Activated CD8-positive, alpha-beta memory T cell treated with anti-CD3 and anti-CD28 coated beads, Interleukin-2, amount 50 U/mL, for 24 hours (primary cell): ENCODE results near the gene PTN.
"Not testable (repeated sequence)": the region's sequence is repeated elsewhere in the genome, so short reads cannot be mapped to it uniquely, and the experiment has no call there.

Experiments used
- DNase-seq: peaks from one replicate; pipeline ENCODE4 v3.0.0-alpha.2; 2020; ENCODE audit errors: extremely low read depth

Gene PTN

DNA sequence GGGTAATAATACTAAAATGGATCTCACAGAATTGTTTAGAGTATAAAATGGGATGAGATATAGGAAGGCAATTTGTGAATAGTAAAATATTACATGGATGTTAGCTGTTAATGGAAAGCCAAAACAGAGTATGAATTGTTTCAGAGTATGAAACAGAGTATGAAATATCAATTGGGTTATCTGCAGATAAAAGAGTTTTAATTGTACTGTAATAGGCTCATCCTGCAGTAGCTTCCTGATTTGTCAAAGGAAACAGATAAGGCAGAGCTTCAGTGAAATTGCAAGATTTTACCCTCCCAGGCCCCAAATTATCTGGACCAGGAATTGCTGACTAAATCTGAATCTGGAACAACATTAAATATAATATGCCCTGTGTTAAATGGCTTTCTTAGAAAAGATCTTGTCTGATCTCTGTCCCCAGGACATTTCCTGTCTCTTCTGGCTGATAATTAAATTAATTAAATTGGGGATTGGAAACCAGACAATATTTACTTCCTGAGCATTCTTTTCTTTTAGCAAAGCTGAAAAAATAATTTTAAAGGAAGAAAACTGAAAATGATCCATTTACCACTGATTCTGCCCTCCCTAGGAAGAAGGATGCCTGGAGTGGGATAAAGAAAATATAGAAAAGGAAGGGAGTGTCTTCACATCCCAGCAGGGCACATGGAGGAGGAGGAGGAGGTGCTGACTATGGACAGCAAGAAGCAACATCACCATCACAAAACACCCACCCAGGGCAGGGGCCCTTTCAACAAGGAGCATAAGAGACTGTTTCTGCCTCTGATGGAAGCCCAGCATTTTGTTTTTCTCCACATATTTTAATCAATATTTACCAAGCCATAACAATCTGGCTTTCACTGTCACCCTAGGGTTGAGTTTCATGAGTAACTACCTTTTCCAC is 18.5 kb downstream of the PTN start:
- DNase-seq = no peak

DNA sequence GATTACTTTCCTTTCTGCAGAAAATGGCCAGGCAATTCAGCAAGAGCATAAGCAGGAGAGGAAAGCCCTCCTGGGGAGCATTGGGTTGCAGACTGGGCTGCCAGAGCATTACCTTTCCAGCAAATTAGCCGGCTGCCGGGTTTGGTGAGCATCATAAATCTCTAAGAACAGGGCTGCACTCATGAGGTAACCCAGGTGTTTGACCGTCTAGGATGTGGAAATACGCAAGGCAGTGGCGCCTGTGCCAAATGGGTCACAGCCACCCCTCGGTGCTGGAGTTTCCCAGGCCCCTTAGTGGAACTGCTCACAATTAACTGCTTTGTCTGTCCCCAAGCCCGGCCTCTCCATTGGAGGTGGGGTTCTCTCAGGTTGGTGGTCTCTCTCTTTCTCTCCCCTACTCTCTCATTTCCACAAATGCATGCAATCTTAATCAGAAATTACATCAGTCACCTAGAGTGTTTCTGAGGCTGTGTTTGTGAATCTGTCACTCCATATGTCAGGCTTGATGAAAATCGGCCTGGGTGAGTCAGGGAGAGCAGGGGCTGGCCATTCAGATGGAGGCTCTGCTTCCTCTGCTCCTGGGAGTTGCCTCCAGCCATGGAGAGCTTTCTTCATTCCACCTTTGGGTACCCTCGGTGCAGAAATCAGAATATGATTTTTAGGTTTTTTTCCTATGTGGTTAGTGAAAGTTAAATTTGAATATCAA is 26.7 kb downstream of the PTN start:
- no peak for DNase-seq

DNA sequence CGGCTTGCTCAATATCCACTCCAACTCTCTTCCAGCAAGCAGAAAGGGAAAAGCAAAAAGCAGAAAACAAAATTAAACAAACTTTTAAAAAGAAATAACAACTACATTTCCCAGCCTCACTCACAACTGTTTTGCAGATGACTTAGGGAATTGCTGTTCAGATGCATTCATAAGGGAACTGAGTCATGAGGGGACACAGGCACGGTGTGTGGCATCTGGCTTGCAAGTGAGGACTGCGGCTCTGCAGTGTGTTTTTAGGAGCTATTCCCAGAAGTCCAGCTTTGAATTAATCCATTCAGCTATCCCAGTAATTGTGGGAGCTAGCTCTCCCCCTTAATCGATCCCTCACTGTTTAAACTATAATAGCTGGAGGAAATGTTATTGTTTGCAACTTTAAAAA is 30.3 kb downstream of the PTN start:
- no peak for DNase-seq

DNA sequence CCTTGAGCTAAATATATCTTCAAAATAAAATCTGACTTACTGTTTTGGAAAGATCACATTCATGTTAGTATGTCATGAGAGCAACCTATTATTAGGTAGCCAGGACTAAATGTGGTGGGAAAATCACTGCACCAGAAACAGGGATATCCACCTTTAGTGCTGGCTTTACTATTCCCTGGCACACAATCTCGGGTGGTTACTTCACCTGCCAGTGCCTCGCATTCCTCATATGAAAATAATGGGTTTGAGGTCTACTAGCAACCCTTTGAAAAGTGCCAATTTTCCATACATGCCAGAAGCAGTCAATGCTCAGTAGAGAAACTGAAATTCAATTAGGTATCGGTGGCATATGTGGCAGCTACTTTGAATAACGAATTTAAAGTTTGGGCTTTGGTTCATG is 36.8 kb downstream of the PTN start:
- no peak for DNase-seq

DNA sequence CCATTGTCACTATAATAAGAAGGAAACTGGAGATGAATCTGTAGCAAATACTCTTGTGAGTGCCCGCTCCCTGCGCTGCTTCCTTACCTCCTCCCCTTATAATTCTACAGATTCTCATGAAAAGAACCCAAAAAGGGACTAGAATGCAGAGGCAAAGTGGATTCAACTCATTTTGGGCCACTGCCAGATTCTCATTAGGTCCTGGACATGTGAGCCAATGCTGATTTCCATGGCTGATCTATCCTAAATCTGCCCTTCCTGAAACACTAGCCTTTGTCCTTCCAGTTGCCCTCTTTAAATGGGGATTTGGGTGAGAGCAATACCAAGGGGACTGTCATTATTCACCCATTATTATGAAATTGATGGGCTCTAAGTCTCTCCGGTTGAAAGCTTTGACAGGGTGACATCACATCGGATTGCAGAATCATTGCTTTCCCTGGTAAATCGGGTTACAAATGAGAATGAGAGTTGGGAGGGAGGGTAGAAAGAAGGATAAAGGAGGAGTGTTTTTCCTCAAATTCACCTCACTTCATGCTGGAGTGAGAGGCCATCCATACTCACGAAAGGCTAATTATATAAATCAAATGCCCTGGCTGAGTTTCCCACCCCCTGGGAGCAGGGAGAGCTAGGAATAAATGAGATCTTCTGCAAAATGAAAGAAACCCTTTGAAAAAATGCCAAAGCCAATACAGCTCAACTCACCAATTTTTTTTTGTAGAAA is 37.5 kb downstream of the PTN start:
- DNase-seq = no peak

DNA sequence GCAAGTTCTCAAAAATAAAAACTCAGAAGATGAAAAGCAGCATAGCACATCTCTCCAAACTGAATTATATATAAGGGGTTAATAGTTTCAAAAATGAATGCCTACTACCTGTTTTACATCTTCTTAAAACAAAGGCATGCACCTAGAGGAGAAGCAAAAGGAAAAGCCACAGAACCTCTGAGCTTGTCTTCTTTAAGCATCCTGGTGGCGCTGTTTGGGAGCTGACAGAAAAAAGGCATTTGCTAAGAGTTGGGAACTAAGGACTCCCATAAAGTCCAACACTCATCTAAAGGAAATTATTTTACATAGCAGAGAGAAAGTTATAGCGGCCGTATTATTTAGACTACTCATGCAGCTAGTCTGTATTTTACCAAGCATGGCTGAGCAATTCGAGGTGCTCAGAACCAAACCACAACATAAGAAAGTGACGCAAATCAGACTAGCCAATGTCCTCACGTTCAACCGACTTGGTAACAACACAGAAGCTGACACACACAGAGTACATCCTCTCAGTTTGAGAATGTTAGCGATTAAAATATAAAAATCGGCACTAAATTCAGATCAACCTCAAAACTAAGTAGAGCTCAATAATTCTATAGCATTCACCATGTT is 38.8 kb downstream of the PTN start:
- DNase-seq = no peak

DNA sequence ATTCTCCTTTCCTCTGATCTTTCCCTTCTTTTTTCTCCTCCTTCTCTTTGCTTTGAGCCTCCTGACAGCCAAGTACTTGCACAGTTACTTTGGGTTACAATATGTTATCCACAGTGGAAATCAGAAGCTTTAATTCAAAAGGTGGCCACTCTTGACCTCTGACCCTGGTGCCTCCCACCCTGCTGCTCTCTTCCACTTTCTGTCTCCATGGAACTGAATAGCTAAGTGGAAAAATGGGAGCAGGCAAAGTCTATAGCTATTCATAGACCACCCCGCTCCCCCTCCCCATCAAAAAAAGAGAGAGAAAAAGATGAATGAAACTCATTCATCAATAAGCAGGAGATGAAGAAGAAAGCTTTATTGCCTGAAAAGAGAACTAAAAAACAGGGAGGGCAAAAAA is 39.4 kb downstream of the PTN start:
- DNase-seq = no peak

DNA sequence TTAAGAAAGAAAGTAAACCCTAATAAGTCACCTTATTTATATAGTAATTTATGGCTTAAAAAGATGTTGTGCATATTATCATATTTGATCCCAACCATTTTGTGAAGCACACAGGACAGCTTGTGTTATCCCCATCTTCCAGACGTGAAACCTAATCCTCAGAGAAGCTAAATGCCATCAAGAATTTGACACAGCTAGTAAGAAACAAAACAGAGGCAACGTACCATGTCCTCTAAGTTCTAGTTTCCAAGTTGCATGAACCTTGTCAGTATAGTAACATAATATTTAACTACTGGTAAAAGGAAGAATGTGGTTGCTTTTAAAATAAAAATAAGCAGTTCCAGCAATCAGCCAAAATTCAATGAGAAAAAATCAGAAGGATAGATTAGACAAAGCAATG is 41.5 kb downstream of the PTN start:
- DNase-seq = no peak

DNA sequence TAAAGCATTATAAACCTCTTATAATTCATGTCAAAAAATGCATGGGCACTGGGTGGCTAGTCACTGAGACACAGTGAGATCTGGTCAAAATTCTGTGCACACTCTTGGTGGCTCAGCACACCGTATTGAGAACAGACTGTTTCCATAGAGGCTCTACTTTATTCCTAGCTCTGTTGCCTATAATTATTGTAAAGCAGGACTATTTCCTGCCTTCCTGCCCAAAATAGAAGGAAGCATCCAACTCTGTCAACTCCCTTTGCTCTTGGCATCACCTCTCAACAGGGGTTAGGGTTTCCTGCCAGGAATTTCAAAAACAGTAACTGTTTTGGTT is 45.1 kb downstream of the PTN start:
- DNase-seq = no peak

DNA sequence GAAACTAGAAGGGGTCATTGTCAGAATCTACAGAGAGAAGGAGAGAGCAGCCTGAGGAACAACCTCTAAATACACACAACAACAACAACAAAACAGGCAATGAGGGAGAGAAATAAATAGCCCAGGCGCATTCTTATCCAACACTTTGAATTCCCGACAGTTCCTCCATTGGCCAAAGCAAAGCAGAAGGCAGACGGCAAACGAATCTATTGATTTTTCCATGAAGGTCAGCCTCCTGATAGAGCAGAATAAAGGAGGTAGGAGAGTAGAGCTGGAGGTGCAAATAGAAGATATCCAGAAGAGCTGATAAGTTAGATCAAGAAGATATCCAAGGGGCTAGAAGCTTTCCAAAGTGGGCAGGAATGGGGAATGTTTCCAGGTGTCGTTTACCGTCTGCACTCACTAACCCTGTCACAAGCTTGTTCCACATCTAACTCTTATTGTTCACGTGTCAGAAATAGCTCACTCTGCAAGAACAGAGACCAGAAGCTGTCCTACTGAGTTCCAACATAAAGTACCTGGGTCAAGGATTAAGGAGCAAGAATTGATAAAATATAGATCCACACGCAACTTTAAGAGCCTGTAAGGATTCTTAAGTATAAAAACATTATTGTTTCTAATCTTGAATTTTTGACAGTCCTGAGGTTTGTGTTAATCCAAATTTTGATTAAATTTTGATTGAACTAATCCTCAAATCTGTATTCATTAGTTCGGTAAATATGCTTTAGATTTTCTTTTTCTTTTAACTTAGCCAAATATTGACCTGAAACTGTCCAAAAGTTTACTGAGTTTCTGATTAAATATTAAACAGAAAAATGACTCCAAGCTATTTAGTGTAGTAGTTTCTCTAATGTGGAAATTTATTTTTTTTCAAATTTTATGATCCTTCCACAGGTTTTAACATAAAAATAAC is 45.7 kb downstream of the PTN start:
- DNase-seq = no peak

DNA sequence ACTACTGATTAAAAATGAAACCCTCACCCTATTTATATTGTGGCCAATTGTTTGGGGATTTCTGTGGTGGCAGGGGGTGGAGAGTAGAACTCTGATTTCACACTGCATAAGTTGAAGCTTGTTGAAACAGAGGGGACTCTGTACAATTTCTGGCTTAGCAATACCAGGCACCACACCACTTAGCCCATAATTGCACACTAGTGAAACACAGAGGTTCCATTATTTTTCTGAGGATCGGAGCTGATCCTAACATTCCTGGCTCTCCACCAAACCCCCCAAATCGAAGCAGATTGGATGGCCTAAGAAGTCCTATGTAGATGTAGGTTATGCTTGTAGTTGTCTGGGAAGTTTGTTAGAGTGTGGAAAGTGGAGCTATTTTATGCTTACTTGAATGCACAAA is 47.0 kb downstream of the PTN start:
- no peak for DNase-seq

DNA sequence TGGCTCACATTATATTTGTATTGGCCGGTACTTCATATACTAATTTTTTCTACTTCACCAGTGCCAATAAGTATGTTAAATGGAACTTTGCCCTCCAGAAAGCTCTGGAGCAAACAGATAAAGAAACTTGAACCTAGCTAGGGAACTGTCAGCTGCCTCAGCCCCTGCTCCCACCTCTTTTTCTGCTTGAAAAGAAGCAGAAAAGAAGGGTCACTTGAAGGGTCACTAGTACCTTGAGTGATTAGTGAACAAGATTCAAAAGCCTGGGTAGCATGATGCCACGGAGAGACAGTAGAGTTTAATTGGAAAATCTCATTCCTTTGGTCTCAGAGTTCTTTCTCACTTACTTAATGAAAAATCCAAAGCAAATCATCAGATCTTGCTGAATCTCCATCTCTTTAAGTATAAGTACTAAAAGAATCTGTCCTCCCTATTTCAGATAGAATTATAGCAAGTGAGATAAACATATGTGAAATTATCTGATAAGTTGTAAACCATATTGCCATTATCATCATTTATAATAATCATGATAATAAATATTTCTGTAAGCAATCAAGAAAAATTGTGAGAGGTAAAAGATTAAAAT is 47.7 kb downstream of the PTN start:
- DNase-seq = no peak

DNA sequence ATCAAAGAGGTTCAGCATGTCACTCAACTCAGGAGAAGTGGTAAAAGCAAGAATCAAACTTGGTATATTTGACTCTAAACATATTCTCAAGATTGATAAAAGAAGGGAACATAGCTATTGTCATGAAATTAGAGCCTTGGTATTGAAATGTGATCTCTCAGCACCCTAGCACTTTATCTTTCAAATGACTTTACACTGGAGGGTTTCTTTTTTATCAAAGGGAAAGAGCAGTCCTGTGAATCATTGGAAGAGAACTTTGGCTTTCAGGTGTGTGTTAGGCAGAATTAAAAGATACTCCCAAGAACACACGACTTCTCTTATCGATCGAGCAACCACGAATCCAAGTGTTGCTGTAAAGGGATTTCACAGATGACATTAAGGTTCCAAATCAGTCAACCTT is 54.4 kb downstream of the PTN start:
- no peak for DNase-seq

DNA sequence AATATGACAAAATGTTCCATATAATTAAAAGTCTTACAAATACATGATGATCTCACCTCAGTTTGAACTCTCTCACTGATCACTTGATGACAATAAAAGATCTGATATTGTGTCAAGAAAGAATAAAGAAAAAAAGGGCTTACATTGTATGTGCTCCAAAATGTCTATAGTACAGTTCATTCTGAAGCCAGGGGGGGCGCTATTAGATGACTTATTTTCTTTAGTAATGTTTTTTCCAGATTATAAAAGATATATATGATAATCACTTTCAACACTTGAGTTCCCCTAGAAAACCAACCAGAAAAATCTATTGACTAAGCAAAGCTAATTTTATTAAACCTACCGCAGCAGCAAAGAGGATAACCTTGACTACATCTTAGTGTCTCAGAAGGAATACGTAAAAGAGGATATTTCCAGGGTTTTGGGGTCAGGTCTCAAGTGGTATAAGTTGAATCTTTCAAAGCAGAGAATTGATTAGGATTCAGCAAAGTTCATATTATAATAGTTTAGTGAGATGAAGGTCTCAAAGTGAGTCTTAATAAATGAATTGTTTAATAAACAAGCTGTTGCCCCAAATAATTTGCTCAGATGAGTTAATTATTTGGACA is 55.8 kb downstream of the PTN start:
- no peak for DNase-seq

DNA sequence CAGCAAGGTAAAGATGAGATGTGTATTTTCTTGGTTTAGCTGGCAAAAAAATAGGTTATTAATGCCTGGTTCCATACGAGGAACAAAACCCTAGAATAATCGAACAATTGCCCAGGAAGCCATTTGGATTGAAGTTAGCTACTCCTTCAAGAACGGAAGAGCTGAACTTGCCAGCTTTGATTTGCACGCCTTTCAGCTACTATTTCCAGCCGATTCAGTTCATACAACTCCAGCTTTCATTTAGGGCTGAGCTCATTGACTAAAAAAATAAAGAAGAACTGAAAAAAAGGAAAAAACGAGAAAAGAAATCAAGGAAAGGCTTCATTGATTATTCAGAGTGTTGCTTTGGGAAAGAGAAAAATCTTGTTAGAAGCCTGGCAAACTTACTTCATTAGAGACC is 60.4 kb downstream of the PTN start:
- DNase-seq = no peak

DNA sequence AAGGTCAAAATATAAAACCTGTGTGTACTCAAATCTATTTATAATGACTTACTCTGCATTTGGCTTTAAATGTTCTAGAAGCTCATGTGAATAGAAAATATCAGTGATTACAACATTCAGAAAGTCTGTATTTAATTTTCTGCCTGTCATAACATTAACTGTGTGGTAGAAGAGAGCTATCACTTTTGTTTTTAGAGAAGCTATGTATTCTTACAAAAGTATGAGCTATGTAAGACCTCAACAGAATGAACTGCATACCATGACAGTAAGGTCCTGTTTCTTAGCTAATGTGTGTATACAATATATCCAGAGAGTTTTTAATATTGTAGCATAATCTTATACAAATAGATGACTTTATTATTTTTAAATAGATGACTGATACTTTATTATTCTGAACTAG is 61.5 kb downstream of the PTN start:
- DNase-seq = no peak

DNA sequence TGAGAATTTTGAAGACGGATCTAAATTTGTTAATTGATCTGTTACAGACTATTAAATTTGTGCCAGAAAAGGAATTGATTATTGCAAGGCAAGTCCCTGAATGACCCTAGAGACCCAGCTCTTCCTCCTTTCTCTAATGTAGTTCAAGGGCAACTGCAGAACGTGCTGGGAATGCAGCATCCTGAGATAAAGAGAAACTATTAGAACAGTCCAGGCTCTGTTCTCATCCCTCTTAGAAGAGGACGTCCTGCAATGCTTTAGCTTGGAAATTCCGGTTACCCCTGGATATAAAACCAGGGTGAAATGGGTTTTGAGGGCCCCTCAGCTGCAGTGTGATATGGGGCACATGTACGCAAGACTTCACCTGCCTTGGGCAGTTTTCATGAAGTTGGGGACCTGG is 67.3 kb downstream of the PTN start:
- DNase-seq = no peak

DNA sequence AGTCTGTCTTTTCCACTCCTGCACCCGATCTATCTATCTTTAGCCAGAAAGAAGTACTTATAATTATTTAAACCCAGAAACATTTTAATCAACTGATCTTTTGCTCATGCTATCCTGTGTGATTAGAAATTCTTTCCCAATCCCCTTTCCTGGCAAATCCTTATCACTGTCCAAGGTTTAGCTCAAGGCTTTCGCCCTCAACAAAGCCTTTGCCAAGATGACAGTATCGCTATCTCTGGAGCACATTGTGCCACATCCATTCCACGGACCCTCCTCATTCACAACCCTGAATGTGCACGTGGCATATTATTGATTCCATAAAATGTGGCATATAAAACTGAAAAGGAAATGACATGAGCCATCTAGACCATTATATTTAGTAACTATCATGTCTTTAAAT is 71.3 kb downstream of the PTN start:
- no peak for DNase-seq

DNA sequence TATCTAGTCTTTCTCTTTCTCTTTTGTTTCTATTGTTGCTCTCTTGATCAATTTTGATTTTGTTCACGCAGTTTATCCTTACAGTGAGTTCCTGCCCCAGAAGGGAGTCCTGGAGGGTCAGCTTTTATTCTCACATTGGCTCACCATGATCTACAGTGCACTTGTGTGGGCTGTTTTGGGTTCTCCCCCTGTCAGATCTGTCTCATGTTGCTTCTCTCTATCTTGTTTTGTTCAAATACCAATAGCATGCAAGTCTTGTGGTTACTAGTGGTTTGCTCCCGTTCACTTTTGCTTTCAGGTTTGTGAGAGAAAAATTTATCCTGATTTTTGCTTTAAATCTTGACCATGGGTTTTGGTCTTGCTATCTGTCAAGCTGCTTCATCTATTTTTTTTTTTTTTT is 74.3 kb downstream of the PTN start:
- DNase-seq = no peak

DNA sequence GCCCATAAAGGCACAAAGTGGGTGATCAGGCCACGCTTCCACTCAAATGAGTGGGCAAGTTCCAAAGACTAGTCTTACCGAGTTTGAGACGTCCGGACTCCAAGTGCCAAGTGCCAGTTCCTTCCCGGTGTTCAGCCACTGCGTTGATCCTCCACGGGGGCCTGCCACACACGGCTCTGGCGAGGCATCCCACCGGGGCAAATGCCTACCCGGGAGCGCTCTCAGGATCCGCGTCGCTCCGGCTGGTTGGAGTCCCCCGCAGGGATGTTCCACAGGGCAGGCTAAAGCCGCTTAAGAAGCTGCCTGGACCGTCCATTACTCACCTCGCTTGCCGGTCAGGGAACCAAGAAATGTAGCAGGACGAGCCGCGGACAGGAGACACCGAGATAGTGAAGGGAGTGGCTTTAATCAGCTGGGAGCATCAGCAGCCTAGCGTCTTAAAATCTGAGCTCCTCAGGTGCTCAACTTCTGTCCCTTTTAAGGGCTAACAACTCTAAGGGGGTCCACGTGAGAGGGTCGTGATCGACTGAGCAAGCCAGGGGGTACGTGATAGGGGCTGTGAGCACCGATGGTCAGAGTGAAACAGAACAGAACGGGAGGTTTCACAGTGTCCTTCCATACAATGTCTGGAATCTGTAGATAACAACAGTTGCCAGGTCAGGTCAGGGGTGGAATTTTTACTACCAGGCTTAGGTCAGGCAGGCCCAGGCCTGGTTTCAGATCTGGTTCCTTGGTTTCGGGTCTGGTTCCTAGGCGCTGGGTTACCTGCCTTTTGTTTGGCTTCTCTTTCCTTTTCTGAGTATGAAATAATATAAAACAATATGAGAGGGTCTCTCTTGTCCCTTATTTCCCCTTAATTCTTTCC is 75.3 kb downstream of the PTN start:
- not testable (repeated sequence) for DNase-seq
